Muscle layer of colon (tissue), 2 donors: ENCODE results near the gene ST3GAL3.

Experiments
- H3K27ac ChIP-seq: one replicate; pipeline ENCODE4 v1.7.0; 2013; ENCODE audit warnings: low read depth, mild to moderate bottlenecking, low read length, moderate library complexity
- H3K27me3 ChIP-seq, 2 donors: one replicate each; pipeline ENCODE4 v1.7.0; 2013; ENCODE audit warnings: low read length in 2 of 2, mild to moderate bottlenecking in 2 of 2; ENCODE audit not compliant: insufficient read depth in 2 of 2, control insufficient read depth in 1 of 2
- H3K36me3 ChIP-seq: one replicate; pipeline ENCODE4 v1.7.0; 2013; ENCODE audit warnings: mild to moderate bottlenecking, low read length; ENCODE audit not compliant: insufficient read depth
- H3K4me1 ChIP-seq: one replicate; pipeline ENCODE4 v1.7.0; 2013; ENCODE audit warnings: mild to moderate bottlenecking, low read length; ENCODE audit not compliant: insufficient read depth
- H3K4me3 ChIP-seq, 2 donors: one replicate each; pipeline ENCODE4 v1.7.0; 2013; ENCODE audit warnings: low read length in 2 of 2, low read depth in 1 of 2, mild to moderate bottlenecking in 1 of 2, moderate library complexity in 1 of 2
- H3K9ac ChIP-seq: one replicate; pipeline ENCODE4 v1.7.0; 2013; ENCODE audit warnings: low read length
- H3K9me3 ChIP-seq: one replicate; pipeline ENCODE4 v1.7.0; 2013; ENCODE audit warnings: mild to moderate bottlenecking, low read length
- donor health status: abdominal sarcoma.
- donor health status: Adenocarcinoma of cecum.

Gene ST3GAL3

GRCh38 chr1:43957407-43958040 lies 250.2 kb downstream of the ST3GAL3 start:
- H3K9ac ChIP-seq: no peak overlapping the region
- H3K9me3 ChIP-seq: no peaks in the 10 kb centered on the region
- no peaks in the 10 kb centered on the region for H3K4me1 ChIP-seq
- no peak overlapping the region for H3K27ac ChIP-seq
- H3K36me3 ChIP-seq: peaks cover 60% of the 10 kb centered on the region
- no peaks in the 10 kb centered on the region for H3K27me3 ChIP-seq
- no peak overlapping the region for H3K4me3 ChIP-seq

- Histone ChIP-seq H3K9me3 (no peaks in the 10 kb centered on the region), H3K9ac (no peak overlapping the region), H3K36me3 (peaks cover 71% of the 10 kb centered on the region), H3K4me3 (no peak overlapping the region), H3K4me1 (no peaks in the 10 kb centered on the region), H3K27ac (no peak overlapping the region), H3K27me3 (no peaks in the 10 kb centered on the region)
Measured at GRCh38 chr1:43958351-43959255, 251.3 kb downstream of the ST3GAL3 start.

GRCh38 chr1:43960798-43961197 lies 253.5 kb downstream of the ST3GAL3 start:
- H3K36me3 ChIP-seq: peaks cover 80% of the 10 kb centered on the region
- H3K4me3 ChIP-seq: no peak overlapping the region
- H3K27ac ChIP-seq: no peak overlapping the region

GRCh38 chr1:43961692-43962091 lies 254.4 kb downstream of the ST3GAL3 start:
- Histone ChIP-seq H3K36me3 (peaks cover 76% of the 10 kb centered on the region), H3K4me1 (no peaks in the 10 kb centered on the region), H3K27me3 (no peaks in the 10 kb centered on the region), H3K9me3 (no peaks in the 10 kb centered on the region), H3K4me3 (no peak overlapping the region), H3K27ac (no peak overlapping the region), H3K9ac (no peak overlapping the region)

More at GRCh38 chr1:43960798-43961197, 253.5 kb downstream of the ST3GAL3 start:
- Histone ChIP-seq H3K27me3 (no peaks in the 10 kb centered on the region), H3K9me3 (no peaks in the 10 kb centered on the region), H3K4me1 (no peaks in the 10 kb centered on the region), H3K9ac (no peak overlapping the region)

GRCh38 chr1:43962324-43962723 lies 255.0 kb downstream of the ST3GAL3 start:
- no peak overlapping the region for H3K4me3 ChIP-seq
- no peak overlapping the region for H3K27ac ChIP-seq
- H3K4me1 ChIP-seq: no peaks in the 10 kb centered on the region
- no peaks in the 10 kb centered on the region for H3K27me3 ChIP-seq
- peaks cover 70% of the 10 kb centered on the region for H3K36me3 ChIP-seq
- no peaks in the 10 kb centered on the region for H3K9me3 ChIP-seq
- no peak overlapping the region for H3K9ac ChIP-seq

- no peaks in the 10 kb centered on the region for H3K27me3 ChIP-seq
- no peaks in the 10 kb centered on the region for H3K9me3 ChIP-seq
- H3K4me1 ChIP-seq: no peaks in the 10 kb centered on the region
- peaks cover 63% of the 10 kb centered on the region for H3K36me3 ChIP-seq
- H3K4me3 ChIP-seq: no peak overlapping the region
- no peak overlapping the region for H3K27ac ChIP-seq
- no peak overlapping the region for H3K9ac ChIP-seq
Measured at GRCh38 chr1:43963006-43963405, 255.7 kb downstream of the ST3GAL3 start.

- Histone ChIP-seq H3K9ac (no peak overlapping the region), H3K36me3 (peaks cover 54% of the 10 kb centered on the region), H3K4me1 (no peaks in the 10 kb centered on the region), H3K9me3 (no peaks in the 10 kb centered on the region), H3K27ac (no peak overlapping the region), H3K4me3 (no peak overlapping the region), H3K27me3 (no peaks in the 10 kb centered on the region)
Measured at GRCh38 chr1:43963890-43964289, 256.6 kb downstream of the ST3GAL3 start.

GRCh38 chr1:43965316-43965715 lies 258.0 kb downstream of the ST3GAL3 start:
- peaks cover 40% of the 10 kb centered on the region for H3K36me3 ChIP-seq
- no peaks in the 10 kb centered on the region for H3K9me3 ChIP-seq
- H3K4me3 ChIP-seq: no peak overlapping the region
- H3K9ac ChIP-seq: no peak overlapping the region
- H3K27ac ChIP-seq: no peak overlapping the region
- H3K27me3 ChIP-seq: no peaks in the 10 kb centered on the region
- H3K4me1 ChIP-seq: peaks cover 6% of the 10 kb centered on the region

GRCh38 chr1:43968348-43968948 lies 261.1 kb downstream of the ST3GAL3 start:
- Histone ChIP-seq H3K4me3 (no peak overlapping the region), H3K36me3 (peaks cover 22% of the 10 kb centered on the region), H3K9me3 (no peaks in the 10 kb centered on the region), H3K9ac (no peak overlapping the region), H3K4me1 (peaks cover 14% of the 10 kb centered on the region), H3K27me3 (no peaks in the 10 kb centered on the region), H3K27ac (no peak overlapping the region)

- Histone ChIP-seq H3K9ac (no peak overlapping the region), H3K9me3 (no peaks in the 10 kb centered on the region), H3K4me3 (peak overlapping the region in 1 of 2 donors; percentile 95), H3K27ac (no peak overlapping the region), H3K4me1 (peaks cover 22% of the 10 kb centered on the region), H3K27me3 (no peaks in the 10 kb centered on the region), H3K36me3 (peaks cover 13% of the 10 kb centered on the region)
Measured at GRCh38 chr1:43969416-43969745, 262.0 kb downstream of the ST3GAL3 start.

GRCh38 chr1:43969746-43970466 lies 262.6 kb downstream of the ST3GAL3 start, which contains the start of gene DPH2:
DPH2 (plus strand) TSS chr1:43970010; CDS start chr1:43970176, 166 bp downstream.
- no peaks in the 10 kb centered on the region for H3K9me3 ChIP-seq
- H3K9ac ChIP-seq: peak within 1 kb of the TSS; percentile 7
- peaks cover 22% of the 10 kb centered on the region for H3K4me1 ChIP-seq
- peaks cover 11% of the 10 kb centered on the region for H3K36me3 ChIP-seq
- peak within 1 kb of the TSS; percentile 80 to 95 for H3K4me3 ChIP-seq
- no peaks in the 10 kb centered on the region for H3K27me3 ChIP-seq
- H3K27ac ChIP-seq: peak within 1 kb of the TSS; percentile 87
